ENCODE measurements around the gene WFIKKN2. TPM values are rescaled to one million over a fixed set of nuclear protein-coding genes. Genes with fewer than 3 reads are reported as not detected.

WFIKKN2 gene
- total RNA-seq, 1 donor from 2014 or later: not detected

GRCh38 chr17:50882851-50883250 lies 47.5 kb downstream of the WFIKKN2 start:
- Histone ChIP-seq H3K4me3 (ENCODE audit: low read depth, low read length) (no peak overlapping the region), H3K27me3 (ENCODE audit: control insufficient read depth, insufficient read depth, low read length) (no peaks in the 10 kb centered on the region), H3K36me3 (ENCODE audit: control insufficient read depth, insufficient read depth, low read length) (no peaks in the 10 kb centered on the region)
- DNase-seq (ENCODE audit: low read depth): no peak
- TF ChIP-seq, protein P1, sequence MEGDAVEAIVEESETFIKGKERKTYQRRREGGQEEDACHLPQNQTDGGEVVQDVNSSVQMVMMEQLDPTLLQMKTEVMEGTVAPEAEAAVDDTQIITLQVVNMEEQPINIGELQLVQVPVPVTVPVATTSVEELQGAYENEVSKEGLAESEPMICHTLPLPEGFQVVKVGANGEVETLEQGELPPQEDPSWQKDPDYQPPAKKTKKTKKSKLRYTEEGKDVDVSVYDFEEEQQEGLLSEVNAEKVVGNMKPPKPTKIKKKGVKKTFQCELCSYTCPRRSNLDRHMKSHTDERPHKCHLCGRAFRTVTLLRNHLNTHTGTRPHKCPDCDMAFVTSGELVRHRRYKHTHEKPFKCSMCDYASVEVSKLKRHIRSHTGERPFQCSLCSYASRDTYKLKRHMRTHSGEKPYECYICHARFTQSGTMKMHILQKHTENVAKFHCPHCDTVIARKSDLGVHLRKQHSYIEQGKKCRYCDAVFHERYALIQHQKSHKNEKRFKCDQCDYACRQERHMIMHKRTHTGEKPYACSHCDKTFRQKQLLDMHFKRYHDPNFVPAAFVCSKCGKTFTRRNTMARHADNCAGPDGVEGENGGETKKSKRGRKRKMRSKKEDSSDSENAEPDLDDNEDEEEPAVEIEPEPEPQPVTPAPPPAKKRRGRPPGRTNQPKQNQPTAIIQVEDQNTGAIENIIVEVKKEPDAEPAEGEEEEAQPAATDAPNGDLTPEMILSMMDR (IDR thresholded peaks at IDR 0.05; ENCODE audit: insufficient read depth, low read length, poor library complexity, severe bottlenecking): no peak

DNA sequence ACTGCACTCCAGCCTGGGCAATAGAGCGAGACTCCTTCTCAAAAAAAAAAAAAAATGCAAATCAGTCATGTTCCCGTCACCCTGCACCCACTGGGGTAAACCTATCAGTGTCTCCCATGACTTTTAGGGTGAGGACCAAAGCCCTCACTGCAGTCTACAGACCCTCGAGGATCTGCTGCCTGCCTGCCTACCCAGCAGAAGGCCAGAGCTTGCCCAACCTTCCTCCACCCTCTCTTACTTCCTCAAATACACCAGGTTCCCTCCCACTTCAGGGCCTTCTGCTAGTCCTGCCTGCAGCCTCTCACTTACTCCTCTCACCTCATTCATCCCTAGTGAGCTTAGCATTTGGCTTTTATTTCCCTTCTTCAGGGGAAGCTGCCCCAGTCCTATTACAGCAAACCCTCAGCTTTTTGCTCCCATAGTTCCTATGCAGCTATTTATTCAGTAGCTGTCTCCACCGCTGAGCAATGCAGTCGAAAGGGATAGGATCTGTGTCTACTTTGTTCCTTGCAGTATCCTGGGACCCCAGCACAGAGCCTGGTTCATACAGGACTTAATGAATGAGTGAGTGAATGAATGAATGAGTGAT lies 48.6 kb downstream of the WFIKKN2 start:
- no peaks in the 10 kb centered on the region for H3K27me3 ChIP-seq (ENCODE audit: control insufficient read depth, insufficient read depth, low read length)
- TF ChIP-seq, protein P1 (IDR thresholded peaks at IDR 0.05; ENCODE audit: insufficient read depth, low read length, poor library complexity, severe bottlenecking): no peak
- H3K4me3 ChIP-seq (ENCODE audit: low read depth, low read length): no peak overlapping the region
- DNase-seq (ENCODE audit: low read depth): no peak
- no peaks in the 10 kb centered on the region for H3K36me3 ChIP-seq (ENCODE audit: control insufficient read depth, insufficient read depth, low read length)

GRCh38 chr17:50884439-50885311 lies 49.3 kb downstream of the WFIKKN2 start:
- no peaks in the 10 kb centered on the region for H3K27me3 ChIP-seq (ENCODE audit: control insufficient read depth, insufficient read depth, low read length)
- DNase-seq (ENCODE audit: low read depth): no peak
- no peaks in the 10 kb centered on the region for H3K36me3 ChIP-seq (ENCODE audit: control insufficient read depth, insufficient read depth, low read length)
- TF ChIP-seq, protein P1 (IDR thresholded peaks at IDR 0.05; ENCODE audit: insufficient read depth, low read length, poor library complexity, severe bottlenecking): no peak
- no peak overlapping the region for H3K4me3 ChIP-seq (ENCODE audit: low read depth, low read length)

GRCh38 chr17:50887705-50888245 lies 52.4 kb downstream of the WFIKKN2 start:
- TF ChIP-seq, protein P1 (IDR thresholded peaks at IDR 0.05; ENCODE audit: insufficient read depth, low read length, poor library complexity, severe bottlenecking): no peak
- Histone ChIP-seq H3K4me3 (ENCODE audit: low read depth, low read length) (no peak overlapping the region), H3K27me3 (ENCODE audit: control insufficient read depth, insufficient read depth, low read length) (no peaks in the 10 kb centered on the region), H3K36me3 (ENCODE audit: control insufficient read depth, insufficient read depth, low read length) (no peaks in the 10 kb centered on the region)
- DNase-seq (ENCODE audit: low read depth): no peak

DNA sequence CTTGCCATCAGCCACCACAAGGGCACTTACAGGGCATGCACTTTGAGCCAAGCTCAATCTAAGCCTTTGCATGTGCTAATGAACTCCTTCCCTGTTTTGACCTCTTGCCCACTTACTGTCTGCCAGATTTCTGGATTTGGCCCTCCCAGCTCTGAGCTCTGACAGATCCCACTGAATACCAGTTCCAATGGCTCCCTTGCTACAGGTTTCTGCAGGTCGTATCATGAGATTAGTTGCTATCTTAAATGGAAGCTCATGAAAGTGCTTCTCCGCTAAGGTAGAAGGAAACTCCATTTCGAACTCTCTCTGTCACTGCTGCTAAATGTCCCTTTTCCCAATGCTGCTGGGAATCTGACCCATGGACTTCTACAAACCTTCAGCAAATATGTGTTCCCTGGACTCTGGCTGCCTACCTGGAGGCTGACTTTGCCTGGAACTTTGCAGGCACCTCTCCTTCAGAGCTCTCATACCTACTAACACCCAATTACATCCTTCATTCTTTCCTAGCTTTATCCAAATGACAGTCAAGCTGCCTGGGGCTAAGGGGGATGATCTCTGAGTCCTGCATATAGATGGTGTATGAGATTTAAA lies 54.2 kb downstream of the WFIKKN2 start:
- no peak for DNase-seq (ENCODE audit: low read depth)
- no peaks in the 10 kb centered on the region for H3K36me3 ChIP-seq (ENCODE audit: control insufficient read depth, insufficient read depth, low read length)
- TF ChIP-seq, protein P1 (IDR thresholded peaks at IDR 0.05; ENCODE audit: insufficient read depth, low read length, poor library complexity, severe bottlenecking): no peak
- H3K4me3 ChIP-seq (ENCODE audit: low read depth, low read length): no peak overlapping the region
- H3K27me3 ChIP-seq (ENCODE audit: control insufficient read depth, insufficient read depth, low read length): no peaks in the 10 kb centered on the region

Data from kidney epithelial cell (primary cell).